ENCODE measurements around the gene ABCD1.
"Not testable (repeated sequence)": the region's sequence is repeated elsewhere in the genome, so short reads cannot be mapped to it uniquely, and the experiment has no call there.

DNA sequence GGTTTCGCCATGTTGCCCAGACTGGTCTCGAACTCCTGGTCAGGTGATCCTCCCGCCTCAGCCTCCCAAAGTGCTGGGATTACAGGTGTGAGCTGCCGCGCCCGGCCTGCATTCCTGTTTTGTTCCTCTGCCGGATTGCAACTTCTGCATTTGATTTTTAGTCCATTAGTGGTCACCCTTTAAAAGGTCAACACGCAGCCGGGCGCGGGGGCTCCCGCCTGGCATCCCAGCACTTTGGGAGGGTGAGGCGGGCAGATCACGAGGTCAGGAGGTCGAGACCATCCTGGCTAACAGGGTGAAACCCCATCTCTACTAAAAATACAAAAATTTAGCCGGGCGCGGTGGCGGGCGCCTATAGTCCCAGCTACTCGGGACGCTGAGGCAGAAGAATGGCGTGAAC, 5.5 kb downstream of the ABCD1 start:
- TF ChIP-seq, protein P1, sequence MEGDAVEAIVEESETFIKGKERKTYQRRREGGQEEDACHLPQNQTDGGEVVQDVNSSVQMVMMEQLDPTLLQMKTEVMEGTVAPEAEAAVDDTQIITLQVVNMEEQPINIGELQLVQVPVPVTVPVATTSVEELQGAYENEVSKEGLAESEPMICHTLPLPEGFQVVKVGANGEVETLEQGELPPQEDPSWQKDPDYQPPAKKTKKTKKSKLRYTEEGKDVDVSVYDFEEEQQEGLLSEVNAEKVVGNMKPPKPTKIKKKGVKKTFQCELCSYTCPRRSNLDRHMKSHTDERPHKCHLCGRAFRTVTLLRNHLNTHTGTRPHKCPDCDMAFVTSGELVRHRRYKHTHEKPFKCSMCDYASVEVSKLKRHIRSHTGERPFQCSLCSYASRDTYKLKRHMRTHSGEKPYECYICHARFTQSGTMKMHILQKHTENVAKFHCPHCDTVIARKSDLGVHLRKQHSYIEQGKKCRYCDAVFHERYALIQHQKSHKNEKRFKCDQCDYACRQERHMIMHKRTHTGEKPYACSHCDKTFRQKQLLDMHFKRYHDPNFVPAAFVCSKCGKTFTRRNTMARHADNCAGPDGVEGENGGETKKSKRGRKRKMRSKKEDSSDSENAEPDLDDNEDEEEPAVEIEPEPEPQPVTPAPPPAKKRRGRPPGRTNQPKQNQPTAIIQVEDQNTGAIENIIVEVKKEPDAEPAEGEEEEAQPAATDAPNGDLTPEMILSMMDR (IDR thresholded peaks at IDR 0.05 in 8 of 11, conservative IDR thresholded peaks at IDR 0.05 in 3 of 11), result not testable (repeated sequence)
- not testable (repeated sequence) for TF ChIP-seq POLR2A, POLR2AphosphoS5 (IDR thresholded peaks at IDR 0.05)
